GM18499 (cell line): Measurements from ENCODE around the gene CPN2.
A peak's percentile ranks its signal among the peaks of the same experiment; 100 is the strongest.

Source experiments
- ATAC-seq: cut with Tn5 transposase; IDR thresholded peaks from one replicate; pipeline ENCODE4 v1.9.1; 2021; ENCODE audit warnings: moderate number of reproducible peaks; ENCODE audit not compliant: insufficient read depth, unreplicated experiment

Gene CPN2

GRCh38 chr3:194315965-194316361, 35.2 kb downstream of the CPN2 start:
- peak; percentile 19 for ATAC-seq

- peak; percentile 73 for ATAC-seq
These were observed 35.8 kb downstream of the CPN2 start for GRCh38 chr3:194315088-194315964.

- ATAC-seq = no peak
These were observed 36.6 kb downstream of the CPN2 start for GRCh38 chr3:194314388-194315068.

- ATAC-seq = no peak
These were observed 37.4 kb downstream of the CPN2 start for GRCh38 chr3:194313560-194314387.

GRCh38 chr3:194312743-194313281, 38.3 kb downstream of the CPN2 start:
- no peak for ATAC-seq

DNA sequence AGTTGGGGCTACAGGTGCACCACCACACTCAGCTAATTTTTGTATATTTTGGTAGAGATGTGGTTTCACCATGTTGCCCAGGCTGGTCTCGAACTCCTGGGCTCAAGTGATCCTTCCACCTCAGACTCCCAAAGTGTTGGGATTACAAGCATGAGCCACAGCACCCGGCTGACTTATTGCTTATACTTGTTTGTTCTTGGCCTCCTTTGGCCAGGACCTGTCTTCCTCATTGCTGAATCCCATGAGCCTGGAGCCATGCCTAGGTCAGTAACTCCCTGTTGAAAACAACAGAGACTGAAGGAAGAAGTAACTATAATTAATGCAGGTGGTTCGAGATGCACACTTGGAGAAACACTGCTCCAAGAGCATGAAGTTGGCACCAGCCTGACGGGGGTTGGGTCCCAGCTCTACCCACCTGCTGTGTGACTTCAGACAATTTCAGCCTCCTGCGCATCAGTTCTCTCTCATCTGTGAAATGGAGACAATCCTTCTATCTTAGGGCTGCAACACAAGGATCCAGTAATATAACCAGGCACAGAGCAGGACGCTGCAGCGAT, 38.9 kb downstream of the CPN2 start:
- no peak for ATAC-seq

- ATAC-seq = no peak
These were observed 40.1 kb downstream of the CPN2 start for GRCh38 chr3:194311000-194311399.

GRCh38 chr3:194310060-194310835, 40.9 kb downstream of the CPN2 start:
- no peak for ATAC-seq

DNA sequence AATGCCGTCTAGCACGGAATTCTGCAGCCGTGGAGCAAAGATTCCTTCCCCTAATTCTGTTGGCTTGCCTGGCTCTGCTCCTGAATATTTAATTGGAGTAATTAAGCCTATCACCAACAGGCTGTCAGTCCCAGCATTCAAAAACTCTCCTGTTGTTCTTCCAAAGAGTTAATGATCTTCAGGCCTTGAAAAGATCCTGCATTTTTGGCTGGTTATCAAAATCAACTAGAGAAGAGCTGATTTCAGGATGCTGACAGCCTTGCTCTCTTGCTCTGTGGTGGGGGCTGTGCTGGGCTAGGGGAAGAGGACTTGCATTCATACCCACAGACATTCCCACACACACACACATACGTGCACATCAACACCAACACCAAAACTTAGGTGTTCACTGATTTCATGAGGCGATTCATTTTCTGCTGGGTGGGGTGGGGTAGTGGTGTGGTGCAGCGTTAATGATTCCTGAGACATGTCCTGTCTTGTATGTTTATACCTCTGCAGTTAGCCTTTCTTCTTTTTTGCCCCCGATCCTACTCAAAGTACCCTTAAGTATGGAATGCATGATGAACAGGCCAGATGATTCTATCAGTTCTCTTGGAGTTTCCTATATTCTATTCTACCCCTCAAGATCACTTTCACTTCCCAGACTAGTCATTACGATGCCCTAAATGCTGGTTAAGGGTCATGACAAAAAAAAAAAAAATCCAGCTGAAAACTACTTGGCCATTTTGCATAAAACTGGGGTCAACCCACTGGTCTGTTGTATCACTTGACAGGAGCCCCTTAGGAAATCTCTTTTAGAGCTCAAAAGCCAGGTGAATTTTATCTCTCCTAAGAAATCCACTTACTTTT, 42.3 kb downstream of the CPN2 start:
- ATAC-seq = no peak

DNA sequence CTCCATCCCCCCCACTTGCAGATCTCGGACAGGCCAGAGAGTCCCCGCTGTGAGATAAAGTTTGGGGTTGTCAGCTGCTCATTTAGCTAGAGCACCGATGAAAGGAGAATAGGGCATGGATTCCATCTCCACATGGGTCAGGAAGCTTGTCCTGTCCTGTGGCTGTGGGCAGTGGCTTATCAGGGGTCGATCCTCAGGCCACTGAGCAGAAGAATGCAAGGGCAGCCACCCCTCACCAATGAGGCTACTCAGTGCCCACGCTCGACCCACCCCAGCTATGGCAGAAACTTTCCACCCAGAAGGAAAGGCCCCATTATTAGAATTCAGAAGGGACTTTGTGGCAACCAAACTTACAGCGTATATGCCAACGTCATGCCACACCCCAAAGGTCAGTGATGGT, 43.3 kb downstream of the CPN2 start:
- ATAC-seq = no peak

DNA sequence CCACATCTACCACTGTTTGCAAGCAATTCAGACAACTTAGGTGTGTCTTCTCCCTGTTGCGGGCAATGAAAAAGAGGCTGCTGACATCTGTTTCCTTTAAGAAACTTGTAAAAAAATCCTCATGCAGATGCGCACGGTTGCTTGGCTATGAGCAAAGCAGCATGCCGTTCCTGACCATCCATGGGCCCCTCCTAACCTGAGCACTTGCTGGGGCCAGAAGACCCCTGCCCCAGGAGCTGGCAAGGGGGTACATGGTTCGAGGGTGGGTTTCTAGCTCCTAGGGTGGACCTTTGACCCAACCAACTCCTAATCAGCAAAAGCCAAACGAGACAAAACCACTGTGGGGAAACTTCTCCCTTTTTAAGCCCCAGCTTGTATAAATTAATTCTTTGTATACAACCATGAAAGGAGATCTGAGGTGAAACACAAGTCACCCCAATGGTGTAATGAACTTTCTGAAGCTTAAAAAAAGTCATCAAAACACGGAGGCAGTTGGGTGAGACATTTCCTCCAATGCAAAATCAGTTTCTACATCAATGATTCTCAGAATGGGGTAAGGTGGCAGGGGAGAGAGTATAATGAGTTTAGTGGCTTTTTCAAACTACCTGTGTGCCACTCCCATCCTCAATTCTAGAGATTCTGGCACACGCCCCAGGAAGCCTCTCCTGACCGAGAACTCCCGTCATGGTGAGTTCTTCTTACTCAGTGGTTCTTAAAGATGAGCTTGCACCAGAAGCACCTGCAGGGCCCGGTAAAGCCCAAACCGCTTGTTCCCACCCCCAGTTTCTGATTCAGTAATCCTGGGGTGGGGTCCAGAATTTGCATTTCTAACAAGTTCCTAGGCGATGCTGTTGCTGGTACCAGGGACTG, 44.1 kb downstream of the CPN2 start:
- peak; percentile 30 for ATAC-seq

DNA sequence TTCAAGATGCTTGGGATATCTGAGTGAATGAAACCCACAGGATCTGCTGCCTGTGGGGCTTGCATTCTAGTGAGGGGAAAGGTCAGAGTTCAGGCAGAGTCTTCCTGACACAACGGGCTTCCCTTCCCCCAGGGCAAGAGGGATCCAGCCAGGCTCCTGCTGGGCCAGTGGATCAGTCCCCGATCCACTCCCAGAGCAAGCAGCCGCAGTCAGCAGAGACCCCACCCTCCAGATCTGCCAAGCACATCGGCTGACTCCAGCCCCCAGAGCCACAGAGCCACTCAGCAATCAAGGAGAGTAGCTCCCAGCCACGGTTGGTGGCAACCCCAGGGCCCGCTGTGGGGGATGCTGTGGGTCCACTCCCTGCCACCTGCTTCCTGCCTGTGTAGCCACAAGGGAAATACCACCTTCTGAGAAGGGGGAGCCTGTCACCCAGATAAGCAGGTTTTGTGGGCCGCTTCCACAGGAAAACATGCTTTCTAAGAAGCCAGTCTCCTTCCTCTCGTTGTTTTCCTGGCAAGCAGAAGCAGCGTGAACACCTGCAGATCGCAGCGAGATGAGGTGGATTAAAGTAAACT, 44.9 kb downstream of the CPN2 start:
- ATAC-seq = peak; percentile 10

DNA sequence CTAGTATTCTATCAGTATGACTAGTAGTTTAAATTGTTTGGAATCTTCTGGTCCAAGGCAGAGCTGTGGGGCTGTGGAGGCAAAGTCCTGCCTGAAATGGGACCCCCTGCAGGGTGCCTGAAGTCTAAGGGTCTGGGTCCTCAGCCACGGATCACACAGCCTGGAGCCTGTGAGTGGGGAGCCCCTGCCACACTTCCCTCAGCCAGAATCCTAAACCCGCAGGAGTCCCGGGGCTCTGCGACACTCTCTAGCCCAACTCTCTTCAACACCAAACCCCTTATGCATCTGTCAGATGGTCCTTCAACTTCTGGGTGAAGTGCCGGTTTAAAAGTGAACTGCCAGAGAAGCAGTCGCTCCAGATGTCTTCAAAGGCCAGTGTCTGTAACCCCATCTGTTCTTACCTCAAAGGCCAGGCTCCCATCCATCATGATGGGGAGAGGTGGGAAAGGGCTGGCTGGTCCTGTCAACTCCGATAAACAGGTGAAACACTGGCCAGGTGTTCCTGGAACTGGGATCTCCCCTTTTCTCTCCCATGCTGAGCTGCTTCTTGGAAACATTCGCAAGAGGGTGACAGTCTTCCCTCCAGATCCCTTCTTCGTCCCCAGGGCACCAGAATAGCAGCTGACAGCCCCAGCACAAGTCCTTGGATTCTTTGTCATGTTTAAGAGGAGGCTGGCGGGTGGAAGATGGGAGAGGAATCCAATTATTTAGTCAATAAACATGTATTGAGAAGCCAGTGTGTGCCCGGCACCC, 45.6 kb downstream of the CPN2 start:
- no peak for ATAC-seq

- ATAC-seq = no peak
These were observed 46.8 kb downstream of the CPN2 start for GRCh38 chr3:194304186-194304917.

DNA sequence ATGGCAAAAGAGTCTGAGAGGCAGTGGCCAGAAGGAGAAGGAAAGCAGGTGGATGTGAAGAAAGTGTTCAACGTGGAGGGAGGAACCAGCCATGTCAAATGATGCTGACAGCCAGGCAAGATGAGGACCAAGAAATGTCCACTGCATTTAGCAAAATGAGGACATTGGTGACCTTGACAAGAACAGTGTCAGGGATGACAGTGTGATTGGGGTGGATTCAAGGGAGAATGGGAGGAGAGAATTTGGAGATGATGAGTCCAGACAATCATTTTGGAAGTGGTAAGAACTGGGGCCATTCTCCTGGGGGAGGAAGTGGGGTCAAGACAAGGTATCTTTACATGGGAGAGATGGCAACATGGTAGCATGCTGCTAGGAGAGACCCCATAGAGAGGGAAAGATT, 47.4 kb downstream of the CPN2 start:
- ATAC-seq = no peak

- ATAC-seq = no peak
These were observed 49.4 kb downstream of the CPN2 start for GRCh38 chr3:194301730-194302129.
